Measurements from ENCODE around the gene PGAM2. TPM values are rescaled to one million over a fixed set of nuclear protein-coding genes. Genes with fewer than 3 reads are reported as not detected.

Gene PGAM2
- total RNA-seq, 1 experiment from 2014 or later: 0.27 TPM

DNA sequence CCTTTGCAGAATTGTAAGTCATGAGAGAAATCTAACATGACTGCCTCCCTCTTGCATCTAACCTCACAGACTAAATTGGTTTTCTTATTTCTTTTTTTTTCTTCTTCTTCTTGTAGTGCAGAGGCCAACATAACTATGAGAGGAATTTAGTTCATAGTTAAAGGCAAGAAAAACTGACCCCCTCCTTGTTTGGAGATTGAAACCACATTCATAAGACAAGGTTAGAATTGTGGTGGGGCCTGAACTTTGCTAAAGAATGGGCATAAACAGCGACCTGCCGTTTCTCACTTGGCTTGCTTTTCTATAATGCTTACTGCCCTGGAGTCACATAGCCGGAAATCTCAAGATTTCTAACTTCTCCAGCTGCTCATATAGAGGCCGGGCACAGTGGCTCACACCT, 19.3 kb upstream of the PGAM2 start:
- Histone ChIP-seq H3K79me2 (ENCODE audit: insufficient read depth, low read length) (peaks cover 14% of the 10 kb centered on the region), H3K27ac (ENCODE audit: low read depth, low read length) (no peak overlapping the region), H3K4me1 (ENCODE audit: control insufficient read depth in 1 of 2, insufficient read depth in 2 of 2, low read length in 2 of 2) (peaks cover 12 to 40% of the 10 kb centered on the region in 2 experiments), H3K36me3 (ENCODE audit: control insufficient read depth in 1 of 2, insufficient read depth in 2 of 2, low read length in 2 of 2) (peaks cover 3 to 10% of the 10 kb centered on the region in 2 experiments; a peak in 2 of 4 replicates), H3K9me2 (ENCODE audit: insufficient read depth) (no peaks in the 10 kb centered on the region), H3K27me3 (ENCODE audit: insufficient read depth, low read length) (no peaks in the 10 kb centered on the region), H2AFZ (ENCODE audit: low read depth, low read length, poor library complexity, severe bottlenecking) (no peak overlapping the region), H3K9ac (ENCODE audit: low read length) (no peak overlapping the region), H4K20me1 (ENCODE audit: insufficient read depth) (no peaks in the 10 kb centered on the region), H3K9me3 (ENCODE audit: control insufficient read depth in 1 of 2, insufficient read depth in 1 of 2, low read depth in 1 of 2, low read length in 2 of 2) (no peaks in the 10 kb centered on the region), H3K4me2 (ENCODE audit: low read length) (no peak overlapping the region), H3K4me3 (replicated peaks in 1 of 2; ENCODE audit: low read depth in 1 of 2, low read length in 2 of 2) (no peak overlapping the region)
- intact Hi-C loops (cut with micrococcal nuclease): loop anchor here (5.0 kb wide), 2 partner anchors 38 to 223 kb away; partner anchors contain the start of gene POLD2
- RAD21 ChIA-PET (ENCODE audit: low non-redundant PET in 1 of 2, low total read pairs in 2 of 2, uncharacterized antibody in 2 of 2, unreplicated experiment in 2 of 2): no interaction called here
- POLR2A ChIA-PET: interaction anchor here (1.1 kb wide), 1 partner anchor 13 kb away, joined by 3 read pairs; no protein-coding TSS in a partner anchor
- CTCF ChIA-PET: interaction anchor here (1.3 kb wide), 1 partner anchor 12 kb away, joined by 3 read pairs; no protein-coding TSS in a partner anchor
- BruUV-seq (replicated peaks): no TSS peak
- no peak for TF ChIP-seq ZNF274 (IDR thresholded peaks at IDR 0.05; ENCODE audit: low read depth, low read length)
- TF ChIP-seq CTCF (IDR thresholded peaks at IDR 0.05 in 2 of 3, conservative IDR thresholded peaks at IDR 0.05 in 1 of 3; ENCODE audit: borderline replicate concordance in 1 of 3, insufficient read depth in 1 of 3, low read depth in 2 of 3, low read length in 2 of 3): no peak
- TF ChIP-seq REST (IDR thresholded peaks at IDR 0.05; ENCODE audit: low read depth): no peak
- TF ChIP-seq, protein P1, sequence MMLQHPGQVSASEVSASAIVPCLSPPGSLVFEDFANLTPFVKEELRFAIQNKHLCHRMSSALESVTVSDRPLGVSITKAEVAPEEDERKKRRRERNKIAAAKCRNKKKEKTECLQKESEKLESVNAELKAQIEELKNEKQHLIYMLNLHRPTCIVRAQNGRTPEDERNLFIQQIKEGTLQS (IDR thresholded peaks at IDR 0.05): no peak
- no peak for TF ChIP-seq SIN3A (IDR thresholded peaks at IDR 0.05; ENCODE audit: low read depth)
- TF ChIP-seq SP1 (IDR thresholded peaks at IDR 0.05; ENCODE audit: low read depth): no peak
- no peak for DNase-seq (ENCODE audit: low read depth, low spot score)
- ATAC-seq: no peak

All from HCT116 (cell line).